GM19467 (cell line): Measurements from ENCODE around the gene SPATA13.

Experiments used
- ATAC-seq: cut with Tn5 transposase; IDR thresholded peaks from one replicate; pipeline ENCODE4 v1.9.1; 2021; ENCODE audit warnings: mild to moderate bottlenecking, moderate library complexity; ENCODE audit not compliant: unreplicated experiment

SPATA13 gene

DNA sequence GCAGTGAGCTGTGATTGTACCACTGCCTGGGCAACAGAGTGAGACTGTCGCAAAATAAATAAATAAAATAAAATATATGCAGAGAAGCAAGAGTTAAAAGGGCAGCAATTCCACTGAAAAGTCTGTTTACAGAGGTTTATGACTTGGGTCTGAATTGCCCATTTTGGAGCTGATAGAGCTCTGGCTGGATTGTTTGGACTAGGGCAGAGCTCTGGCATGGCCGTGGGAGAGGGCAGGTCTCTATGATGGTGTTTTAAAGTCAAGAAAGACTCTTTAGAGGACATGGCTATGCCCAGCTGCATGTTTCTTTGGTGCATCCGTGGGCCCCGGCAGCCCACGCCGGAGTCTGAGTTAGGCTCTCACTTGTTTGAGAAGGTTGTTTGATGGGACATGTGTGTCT lies 84.3 kb downstream of the SPATA13 start:
- no peak for ATAC-seq

DNA sequence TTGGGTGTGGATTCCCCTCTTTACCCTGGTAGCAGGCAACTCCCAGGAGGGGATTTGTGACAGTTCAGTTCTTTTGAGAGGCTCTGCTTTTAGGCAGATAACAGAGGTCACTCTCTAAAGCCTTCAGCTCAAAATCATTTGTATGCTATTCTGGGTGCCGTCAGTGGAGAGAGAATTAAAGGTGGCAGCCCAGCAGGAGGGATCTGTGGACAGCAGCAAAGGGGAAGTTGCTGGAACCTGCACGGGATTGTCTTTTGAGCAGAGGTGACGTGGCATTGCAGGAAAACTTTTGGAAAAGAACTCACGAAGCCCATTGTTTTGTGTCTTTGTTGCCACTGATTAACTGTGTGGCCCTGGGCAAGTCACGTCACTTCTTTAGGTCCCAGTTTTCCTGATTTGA lies 86.5 kb downstream of the SPATA13 start:
- no peak for ATAC-seq

DNA sequence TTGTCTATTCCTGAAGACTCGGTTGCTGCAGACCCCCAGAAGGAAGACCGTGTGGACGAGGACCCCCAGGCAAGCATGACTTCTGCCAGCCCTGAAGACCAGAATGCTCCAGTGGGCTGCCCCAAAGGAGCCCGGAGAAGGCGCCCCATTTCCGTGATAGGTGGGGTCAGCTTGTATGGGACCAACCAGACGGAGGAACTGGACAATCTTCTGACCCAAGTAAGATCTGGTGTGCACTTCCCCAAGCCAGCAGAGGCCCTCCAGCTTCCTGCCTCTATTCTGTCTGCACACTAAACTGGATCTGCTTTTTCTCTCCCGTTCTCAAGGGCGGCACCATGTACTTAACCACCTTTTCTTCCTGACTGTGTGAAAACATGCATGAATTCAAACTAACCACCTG lies 89.1 kb downstream of the SPATA13 start:
- ATAC-seq: no peak

DNA sequence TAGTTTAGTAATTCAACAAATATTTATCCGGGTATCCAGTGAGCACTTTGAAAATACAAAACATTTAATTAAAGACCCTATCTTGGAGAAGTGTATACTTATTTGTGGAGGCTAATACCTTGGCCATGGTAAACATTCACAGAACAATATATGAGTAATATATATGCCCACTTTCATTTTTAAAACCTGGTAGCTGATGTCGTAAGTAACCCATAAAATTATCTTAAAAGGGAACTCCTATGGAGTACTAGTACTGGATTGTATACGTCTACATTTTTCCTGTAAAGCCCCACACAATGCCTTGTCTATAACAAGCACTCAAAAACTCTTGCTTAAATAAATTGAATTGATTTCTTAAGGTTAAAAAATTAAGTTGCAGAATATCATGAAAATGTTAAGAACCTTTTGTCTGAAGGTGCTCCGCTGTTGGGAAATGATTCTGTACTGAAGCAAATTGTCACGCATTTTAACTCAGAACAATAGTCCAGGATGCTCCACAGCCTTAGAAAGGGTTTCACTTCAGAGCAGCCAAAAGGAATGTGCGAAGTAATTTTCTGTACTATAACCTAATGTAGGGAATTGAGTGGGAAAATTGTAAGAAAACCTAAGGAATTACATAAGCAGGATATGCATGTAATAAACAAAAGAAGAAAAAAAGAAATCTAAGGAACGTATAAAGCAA lies 90.0 kb downstream of the SPATA13 start:
- no peak for ATAC-seq

DNA sequence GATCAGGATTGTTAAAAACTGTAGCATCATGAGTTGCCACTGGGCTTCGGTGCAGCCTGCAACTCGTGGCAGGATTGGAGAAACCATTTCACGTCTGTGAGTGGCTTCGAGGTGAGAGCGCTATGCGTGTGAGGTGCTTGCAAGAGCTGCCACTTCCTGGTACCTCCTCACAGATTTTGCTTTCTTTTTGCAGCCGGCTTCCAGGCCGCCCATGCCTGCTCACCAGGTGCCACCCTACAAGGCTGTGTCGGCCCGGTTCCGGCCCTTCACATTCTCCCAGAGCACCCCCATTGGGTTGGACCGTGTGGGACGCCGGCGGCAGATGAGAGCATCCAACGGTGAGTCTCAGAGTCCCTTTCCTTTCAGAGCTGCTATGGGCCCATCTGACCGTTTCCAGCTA lies 91.0 kb downstream of the SPATA13 start:
- ATAC-seq: no peak

DNA sequence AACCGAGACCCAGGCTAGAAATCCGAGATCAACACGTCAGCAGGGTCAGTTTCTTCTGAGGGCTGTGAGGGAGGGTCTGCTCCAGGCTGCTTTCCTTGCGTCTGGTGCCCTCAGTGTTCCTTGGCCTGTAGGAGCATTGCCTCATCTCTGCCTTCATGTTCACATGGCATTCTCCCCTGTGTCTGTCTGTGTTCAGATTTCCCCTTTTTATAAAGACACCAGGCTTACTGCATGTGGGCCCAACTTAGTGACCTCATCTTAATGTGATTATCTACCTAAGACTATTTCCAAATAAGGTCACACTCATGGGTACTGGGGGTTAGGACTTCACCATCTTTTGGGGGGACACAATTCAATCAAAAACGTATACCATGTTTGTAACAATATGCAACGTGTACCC lies 91.6 kb downstream of the SPATA13 start:
- no peak for ATAC-seq

DNA sequence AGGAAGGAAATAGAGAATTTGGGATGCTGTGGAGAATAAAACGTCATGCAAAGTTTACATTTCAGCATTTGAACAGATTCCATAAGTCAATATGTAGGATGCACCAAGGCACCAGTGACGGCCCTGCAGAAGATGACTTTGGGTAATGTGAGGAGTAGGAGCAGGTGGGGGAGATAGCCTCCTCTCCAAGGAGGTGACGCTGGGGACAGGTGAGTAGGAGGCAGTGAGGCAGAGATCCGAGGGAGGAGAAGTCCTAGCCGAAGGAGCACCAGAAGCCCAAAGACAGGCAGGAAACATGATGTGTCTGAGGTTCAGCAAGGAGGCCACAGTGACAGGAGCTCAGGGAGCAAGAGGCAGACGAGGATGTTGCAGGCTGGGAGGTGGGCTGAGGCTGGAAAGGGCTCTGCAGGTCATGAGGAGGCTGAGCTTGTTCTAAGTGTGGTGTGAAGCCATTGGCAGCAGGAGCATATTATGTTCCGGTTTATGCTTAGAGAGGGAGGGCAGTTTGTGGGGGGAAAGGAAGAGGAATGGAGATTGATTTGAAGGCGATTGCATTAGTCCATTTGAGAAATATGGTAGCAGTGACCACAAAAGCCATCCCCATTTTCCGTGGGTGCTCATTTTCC lies 93.1 kb downstream of the SPATA13 start:
- no peak for ATAC-seq

DNA sequence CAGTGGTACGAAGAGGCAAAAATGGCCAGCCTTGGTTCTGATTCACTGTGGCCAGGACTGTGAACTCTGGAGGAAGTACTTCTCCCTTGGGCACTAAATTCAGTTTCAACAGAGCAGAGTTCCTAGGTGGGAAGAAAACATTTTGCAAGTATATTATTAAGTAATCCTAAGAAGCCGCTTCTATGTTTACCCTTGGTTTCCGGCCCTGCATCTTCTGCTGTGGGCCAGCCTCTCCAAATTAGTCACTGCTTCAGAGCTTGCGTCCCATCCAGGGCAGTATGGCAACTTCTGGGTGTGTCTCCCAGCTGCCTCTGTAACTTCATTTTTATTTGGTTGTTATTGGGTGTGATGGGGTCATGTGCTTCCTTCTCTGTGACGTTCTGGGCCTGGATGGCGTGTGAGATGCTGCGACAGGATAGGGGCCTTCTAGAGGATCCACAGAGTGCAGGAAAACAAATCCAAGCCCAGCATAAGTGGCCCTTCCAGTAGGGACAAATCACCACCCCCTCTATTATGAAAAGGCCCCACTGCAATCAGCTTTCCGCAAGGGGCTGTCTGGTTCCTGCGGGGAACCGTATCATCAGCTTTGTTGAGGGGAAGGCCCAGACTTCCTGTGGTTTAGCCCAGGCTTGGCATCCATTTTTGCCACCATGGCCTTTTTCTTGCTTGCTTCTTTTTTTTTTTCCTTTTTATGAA lies 93.8 kb downstream of the SPATA13 start:
- no peak for ATAC-seq

DNA sequence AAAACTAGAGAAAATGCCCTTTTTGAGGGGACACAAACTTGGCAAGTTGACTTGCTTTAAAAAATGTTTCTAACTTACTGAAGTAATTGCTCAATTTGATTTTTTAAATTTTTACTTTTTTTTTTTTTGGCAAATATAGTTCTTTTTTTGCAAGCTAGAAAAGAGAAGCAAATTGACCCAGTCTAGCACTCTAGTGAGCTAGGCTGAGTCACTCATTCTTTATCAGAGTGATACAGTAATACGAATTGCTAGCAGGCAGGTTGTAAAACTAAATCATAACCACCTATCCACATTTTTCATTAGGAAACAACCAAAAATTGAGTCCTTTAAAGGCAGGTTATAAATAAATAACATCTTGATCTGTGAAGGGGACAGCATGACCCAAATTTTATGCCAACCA lies 97.0 kb downstream of the SPATA13 start:
- ATAC-seq: no peak

DNA sequence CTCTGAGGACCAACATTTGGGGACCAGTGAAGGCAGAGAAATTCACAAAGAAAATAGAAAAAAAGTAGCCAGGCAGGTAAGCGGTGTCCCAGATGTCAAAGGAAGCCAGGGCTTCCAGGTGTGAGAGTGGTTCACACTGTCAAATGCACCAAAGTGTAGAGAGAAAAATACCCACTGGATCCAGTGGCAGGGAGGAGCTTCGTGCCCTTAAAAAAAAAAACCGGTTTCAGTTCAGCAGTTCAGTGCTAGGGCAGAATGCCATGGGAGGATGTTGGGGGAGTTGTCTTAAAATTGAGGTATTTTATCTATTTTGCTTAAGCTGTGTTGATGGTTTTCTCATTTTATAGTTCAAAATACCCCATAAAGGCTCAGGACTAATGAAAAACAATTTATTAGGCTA lies 101.0 kb downstream of the SPATA13 start:
- ATAC-seq: no peak

DNA sequence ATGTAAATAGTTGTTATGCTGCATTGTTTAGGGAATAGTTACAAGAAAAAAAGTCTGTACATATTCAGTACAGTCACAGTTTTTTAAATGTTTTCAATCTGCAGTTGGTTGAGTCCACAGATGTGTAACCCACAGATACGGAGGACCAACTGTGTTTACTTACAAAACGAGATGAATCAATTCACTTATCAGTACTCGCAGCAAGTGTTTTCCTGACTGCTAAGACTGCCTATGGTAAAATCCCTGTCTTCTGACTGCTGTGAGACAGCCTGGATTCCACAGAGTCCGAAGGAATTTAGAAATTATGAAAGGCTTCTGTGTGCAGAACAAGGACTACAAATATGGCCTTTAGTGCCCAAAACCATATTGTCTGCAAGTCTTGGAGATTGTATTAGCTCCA lies 103.1 kb downstream of the SPATA13 start:
- ATAC-seq: no peak

DNA sequence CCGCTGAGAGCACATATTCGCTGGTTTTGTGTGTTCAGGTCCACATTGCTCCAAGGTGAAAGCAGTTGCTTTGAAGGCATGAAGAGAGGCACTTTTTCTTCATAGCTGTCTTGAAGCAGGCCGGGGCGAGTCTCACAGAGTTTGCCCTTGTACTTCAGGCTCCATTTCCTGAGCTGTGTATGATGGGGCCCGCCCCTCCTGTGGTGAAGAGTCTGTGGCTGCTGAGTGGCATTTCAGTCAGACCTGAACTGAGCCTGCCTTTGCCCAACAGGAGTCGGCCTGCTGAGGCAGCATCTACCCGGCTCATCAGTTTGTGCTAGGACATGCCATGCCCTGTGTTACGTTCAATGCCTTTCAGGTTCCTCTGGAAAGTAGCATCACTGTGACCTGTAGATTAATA lies 104.5 kb downstream of the SPATA13 start:
- ATAC-seq: no peak

DNA sequence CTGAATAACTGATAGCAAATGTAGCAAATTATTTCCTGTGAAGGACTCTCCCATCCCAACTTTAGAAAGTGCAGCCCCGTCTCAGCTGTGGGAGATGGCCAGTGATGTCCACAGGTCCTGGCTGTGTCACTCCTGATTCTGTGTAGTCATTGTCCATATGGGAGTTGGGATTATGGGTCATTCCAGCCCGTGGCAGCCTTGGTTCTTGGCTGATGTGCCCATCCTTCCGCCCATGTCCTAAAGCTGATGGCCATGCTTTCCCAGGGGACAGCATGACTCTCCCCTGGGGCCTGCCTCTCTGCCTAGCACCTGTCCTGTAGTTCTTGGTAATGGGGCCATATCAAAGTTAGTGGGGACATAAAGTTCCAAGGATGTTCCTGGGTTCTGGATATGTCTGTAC lies 104.9 kb downstream of the SPATA13 start:
- ATAC-seq: no peak

DNA sequence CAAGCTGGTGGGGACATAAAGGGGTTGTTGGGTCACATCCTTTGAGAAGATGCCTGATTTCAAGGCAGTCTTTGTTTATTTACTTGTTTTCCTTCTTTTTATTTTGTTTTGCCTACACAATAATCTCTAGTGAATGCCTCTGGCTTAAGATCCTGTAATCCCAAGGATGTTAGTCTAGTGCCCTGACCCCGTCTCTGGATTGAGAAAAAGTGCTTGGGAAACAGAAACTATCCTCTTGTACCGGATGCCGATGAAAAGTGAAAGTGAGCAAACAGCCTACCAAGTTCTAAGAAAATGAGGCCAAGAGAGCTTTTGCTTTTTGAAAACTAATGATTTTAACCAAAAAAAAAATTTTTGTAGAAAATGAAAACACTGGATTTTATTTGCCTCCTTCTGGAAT lies 106.8 kb downstream of the SPATA13 start:
- no peak for ATAC-seq

DNA sequence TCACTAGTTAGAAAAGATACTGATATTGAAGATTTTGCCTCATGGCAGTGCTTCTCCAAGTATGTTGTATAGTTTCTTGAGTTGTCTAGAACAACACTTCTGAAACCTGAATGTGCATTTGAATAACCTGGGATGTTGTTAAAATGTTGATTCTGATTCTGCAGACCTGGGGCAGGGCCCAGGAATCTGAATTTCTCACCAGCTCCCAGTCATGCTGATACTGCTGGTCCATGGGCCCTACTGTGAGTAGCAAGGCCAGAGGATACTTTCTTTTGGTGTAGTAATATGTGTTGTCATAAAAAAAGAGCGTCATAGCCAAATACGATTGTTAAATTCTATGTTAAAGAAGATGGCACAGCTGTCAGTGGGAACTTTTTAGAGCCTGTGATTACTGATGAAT lies 107.3 kb downstream of the SPATA13 start:
- no peak for ATAC-seq

DNA sequence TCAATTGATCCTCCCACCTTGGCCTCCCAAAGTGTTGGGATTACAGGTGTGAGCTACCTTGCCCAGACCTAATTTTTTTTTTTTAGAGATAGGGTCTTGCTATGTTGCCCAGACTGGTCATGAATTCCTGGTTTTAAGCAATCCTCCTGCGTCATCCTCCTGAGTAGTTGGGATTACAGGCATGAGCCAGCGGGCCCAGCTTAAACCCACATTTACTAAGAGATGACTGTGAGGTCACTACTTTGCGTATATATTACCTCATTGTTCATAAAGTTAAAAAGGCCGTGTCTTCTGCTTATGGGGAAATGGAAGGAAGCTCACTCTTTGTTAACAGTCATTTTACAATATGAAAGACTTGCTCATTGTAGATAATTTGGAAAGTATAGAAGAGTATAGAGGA lies 109.3 kb downstream of the SPATA13 start:
- ATAC-seq: no peak

DNA sequence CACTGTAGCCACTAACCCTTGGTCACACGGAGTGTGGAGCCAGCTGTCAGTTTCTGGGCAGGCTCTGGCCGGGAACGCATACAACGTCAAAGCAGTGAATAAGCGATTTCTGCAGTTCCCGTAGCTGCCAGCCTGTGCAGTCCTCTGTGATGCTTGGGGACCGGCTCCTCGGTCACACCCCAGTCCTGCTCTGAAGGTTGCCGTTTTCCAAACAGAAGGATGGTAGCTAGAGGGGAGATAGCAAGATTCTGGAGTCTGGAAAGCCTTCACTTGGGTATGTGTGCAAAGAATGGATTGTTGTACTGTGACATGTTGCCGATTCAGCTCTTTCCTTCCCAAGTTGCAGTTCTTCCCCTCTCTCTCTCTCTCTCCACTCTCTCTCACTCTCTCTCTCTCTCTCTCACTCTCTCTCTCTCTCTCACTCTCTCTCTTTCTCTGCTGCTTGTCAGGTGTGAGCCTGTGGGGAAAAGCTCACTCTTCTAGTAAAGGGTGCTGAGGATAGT lies 110.2 kb downstream of the SPATA13 start:
- peak; percentile 52 for ATAC-seq

DNA sequence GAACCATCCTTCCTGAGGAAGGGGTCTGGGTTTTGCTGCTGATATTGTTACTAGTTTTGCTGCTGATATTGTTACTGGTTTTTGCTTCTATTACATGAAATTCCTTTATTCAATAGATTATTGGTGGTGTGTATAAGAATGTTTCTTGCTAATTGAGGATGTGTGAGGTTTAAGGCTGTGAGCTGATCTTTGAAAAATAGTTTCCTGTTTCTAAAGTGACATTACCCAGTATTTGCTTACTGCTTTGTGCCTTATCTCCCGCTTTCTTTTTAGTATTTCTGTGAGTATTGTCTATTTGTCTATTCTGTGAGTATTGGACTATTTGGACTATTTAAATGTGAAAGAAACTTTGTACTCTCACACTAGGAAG lies 110.7 kb downstream of the SPATA13 start:
- ATAC-seq: no peak

DNA sequence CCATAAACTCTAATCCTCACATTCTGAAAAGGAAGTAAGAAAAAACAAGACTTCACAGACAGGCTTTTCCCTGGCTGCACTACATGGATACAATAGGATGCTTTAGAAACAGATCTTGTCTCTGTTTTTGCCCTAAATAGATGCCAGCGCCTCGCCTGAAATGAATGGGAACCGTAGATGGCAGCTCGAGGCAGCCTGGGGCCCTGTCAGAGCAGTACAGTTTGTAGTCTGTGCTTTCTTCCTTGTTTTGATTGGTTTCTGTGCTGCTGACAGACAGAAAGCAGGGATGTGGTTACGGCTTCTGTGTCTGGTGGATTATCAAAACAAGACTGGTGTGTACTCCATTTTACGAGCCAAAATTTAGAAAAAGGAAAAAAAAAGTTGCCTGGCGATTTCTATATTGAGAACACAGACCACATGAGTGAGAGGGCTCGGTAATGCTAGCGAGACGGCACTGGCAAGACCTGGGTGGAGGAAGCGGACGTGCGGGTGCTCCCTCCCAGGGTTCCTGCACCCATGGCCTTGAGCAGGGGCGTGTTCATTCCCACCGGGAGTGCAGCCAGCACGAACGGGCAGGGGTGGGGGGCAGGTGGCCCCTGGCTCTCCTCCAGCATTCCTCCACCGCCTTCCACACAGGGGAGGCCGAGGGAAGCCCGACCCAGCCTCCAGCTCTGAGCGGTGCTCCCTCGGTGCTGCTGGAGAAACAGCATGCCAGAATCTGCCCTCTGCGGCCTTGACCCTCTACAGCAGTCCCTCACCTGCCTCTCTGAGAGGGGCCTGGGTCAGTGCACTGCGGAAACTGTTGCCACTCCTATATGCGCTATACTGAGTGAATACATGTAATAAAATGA lies 111.3 kb downstream of the SPATA13 start:
- peak; percentile 42 for ATAC-seq

DNA sequence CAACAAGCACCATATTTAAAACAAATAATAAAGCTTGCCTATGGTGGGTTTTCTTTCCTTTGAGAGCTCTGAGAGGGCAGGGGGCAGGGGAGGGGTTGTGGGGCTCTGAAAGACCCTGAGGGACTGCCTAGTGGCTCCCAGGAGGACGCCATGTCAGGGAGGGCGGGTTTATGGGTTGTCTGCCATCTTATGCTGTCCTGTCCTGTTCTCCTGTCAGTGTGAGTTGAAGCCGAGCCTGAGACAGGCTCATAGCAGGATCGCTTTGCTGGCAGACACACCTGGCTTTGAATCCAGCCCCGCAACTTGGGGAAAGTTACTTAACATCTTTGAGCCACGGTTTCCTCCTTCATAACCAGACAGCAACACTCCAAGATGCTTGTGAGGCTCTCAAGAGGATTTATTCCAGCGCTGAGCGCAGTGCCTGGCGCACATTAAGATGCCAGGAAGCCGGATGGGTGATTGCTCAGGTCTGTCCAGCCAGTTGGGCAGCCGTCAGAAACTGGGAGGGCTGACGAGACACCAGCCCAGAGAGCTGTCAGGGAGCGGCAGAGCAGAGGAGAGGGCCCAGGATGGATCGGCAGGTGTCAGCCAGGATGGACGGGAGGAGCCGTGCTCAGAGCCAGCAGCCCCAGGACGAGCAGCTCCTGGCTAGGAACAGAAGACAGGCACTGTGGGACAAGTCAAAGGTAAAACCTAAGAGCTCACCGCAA lies 112.1 kb downstream of the SPATA13 start:
- ATAC-seq: no peak

DNA sequence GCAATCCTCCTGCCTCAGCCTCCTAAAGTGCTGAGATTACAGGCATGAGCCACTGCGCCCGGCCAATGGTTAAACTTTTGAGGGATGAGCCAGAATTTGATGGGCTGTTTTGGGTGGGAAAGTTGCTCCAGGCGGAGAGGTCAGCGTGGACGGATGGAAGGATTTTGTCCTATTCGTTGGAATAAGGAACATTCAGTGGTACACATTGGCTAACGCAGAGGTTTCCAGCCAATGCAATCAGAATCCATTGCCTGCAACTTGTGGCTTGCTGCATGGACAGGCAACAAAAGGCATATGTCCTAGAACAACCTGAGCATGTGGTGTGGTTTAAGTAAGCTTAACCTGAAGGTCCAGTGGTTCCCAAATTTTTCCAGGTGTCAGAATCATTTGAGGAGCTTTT lies 113.4 kb downstream of the SPATA13 start:
- ATAC-seq: no peak
